Uterus (tissue), 2 donors: ENCODE measurements around the gene ARHGAP11B.
"Not testable (repeated sequence)": the region's sequence is repeated elsewhere in the genome, so short reads cannot be mapped to it uniquely, and the experiment has no call there.

Source experiments
- CTCF ChIP-seq, 4 experiments: fragments of 200-600 bp in 2 of 4; fragments of 450-650 bp in 2 of 4; sonication (generic) in 2 of 4; IDR thresholded peaks; one replicate each; pipeline ENCODE4 v1.5.1; 2016 to 2019; ENCODE audit warnings: antibody characterized with exemption in 4 of 4, mild to moderate bottlenecking in 2 of 4, moderate library complexity in 1 of 4
- POLR2A ChIP-seq, 2 donors: fragments of 450-650 bp; IDR thresholded peaks; one replicate each; pipeline ENCODE4 v1.6.1; 2016; ENCODE audit warnings: antibody characterized with exemption in 2 of 2, mild to moderate bottlenecking in 1 of 2, moderate library complexity in 1 of 2

- TF ChIP-seq POLR2A, CTCF (IDR thresholded peaks at IDR 0.05): not testable (repeated sequence)
Measured at GRCh38 chr15:30680997-30681396, 55.1 kb downstream of the ARHGAP11B start.
